ENCODE data around the gene ARHGEF4. TPM values are rescaled to one million over a fixed set of nuclear protein-coding genes. Genes with fewer than 3 reads are reported as not detected.

The ARHGEF4 gene
- total RNA-seq, 1 experiment from 2014 or later = 0.80 TPM

DNA sequence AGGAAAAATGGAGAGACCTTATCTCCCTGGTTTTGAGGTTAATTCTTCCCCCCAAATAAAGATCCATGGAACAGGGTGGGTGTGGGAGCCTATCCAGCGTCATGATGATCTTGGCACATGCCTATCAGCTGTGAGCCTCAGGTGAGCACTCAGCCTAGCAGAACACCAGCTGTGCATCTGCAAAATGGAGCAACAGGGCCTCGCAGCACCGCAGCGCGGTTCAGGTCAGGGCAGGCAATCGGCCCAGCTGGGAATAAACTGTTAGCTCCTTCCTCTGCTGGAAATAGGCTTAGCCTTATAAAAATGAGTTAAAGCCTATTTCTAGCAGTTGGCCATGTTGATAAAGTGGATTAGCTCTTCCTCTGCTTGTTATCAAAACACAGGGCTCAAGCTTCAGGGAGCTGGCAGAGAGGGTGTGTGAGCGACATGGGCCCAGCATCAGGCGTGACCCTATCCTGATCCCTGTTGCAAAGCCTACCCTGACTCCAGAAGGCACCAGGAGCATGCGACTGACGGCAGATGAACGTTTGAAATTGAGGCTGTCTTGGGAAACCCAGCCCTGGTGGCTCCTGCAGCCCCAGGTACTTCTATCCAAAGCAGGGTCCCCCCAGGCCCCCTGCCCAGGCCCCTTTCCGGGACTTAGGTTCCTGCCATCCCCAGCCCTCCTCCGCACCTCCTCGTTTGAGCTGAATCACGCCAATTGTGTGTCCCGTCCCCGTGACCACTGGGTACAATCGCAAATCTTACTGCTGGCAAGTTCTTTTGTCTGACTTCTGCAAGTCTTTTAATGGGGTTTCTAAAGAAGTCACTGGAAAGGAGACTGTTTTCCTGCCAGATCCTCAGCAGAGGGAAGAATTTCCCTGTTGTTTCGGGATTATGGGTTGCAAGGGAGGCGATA, 35.4 kb downstream of the ARHGEF4 start:
- intact Hi-C loops (cut with micrococcal nuclease; ENCODE audit: unreplicated experiment) = no loop called here
- ChIA-PET POLR2A (no interaction called here), CTCF (interaction anchor here (0.9 to 1.0 kb wide), 2 partner anchors 70 to 75 kb away, joined by 3 to 4 read pairs; no protein-coding TSS in a partner anchor)
- no peaks in the 10 kb centered on the region for H3K9me3 ChIP-seq (ENCODE audit: control insufficient read depth, insufficient read depth, low read depth, low read length)
- ATAC-seq (no peak), DNase-seq (ENCODE audit: low read depth, low spot score) (no peak)
- H3K36me3 ChIP-seq (ENCODE audit: control insufficient read depth, insufficient read depth, low read length) = no peaks in the 10 kb centered on the region
- H3K27me3 ChIP-seq (ENCODE audit: control insufficient read depth, insufficient read depth, low read length) = no peaks in the 10 kb centered on the region
- TF ChIP-seq TCF7L2 (IDR thresholded peaks at IDR 0.05; ENCODE audit: low read depth, low read length) (no peak), SIN3A (IDR thresholded peaks at IDR 0.05; ENCODE audit: borderline replicate concordance, insufficient read depth, low read depth, low read length) (no peak), REST (IDR thresholded peaks at IDR 0.05; ENCODE audit: insufficient read depth in 1 of 2, low read depth in 2 of 2, low read length in 1 of 2) (no peak), POLR2AphosphoS5 (IDR thresholded peaks at IDR 0.05; ENCODE audit: low read depth, low read length) (no peak)
- TF ChIP-seq, protein P1, sequence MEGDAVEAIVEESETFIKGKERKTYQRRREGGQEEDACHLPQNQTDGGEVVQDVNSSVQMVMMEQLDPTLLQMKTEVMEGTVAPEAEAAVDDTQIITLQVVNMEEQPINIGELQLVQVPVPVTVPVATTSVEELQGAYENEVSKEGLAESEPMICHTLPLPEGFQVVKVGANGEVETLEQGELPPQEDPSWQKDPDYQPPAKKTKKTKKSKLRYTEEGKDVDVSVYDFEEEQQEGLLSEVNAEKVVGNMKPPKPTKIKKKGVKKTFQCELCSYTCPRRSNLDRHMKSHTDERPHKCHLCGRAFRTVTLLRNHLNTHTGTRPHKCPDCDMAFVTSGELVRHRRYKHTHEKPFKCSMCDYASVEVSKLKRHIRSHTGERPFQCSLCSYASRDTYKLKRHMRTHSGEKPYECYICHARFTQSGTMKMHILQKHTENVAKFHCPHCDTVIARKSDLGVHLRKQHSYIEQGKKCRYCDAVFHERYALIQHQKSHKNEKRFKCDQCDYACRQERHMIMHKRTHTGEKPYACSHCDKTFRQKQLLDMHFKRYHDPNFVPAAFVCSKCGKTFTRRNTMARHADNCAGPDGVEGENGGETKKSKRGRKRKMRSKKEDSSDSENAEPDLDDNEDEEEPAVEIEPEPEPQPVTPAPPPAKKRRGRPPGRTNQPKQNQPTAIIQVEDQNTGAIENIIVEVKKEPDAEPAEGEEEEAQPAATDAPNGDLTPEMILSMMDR (IDR thresholded peaks at IDR 0.05) = no peak
- in situ Hi-C loops (cut with HindIII; ENCODE audit: low pct_unique_long_range_greater_than_20kb, low sequenced_read_pairs) = no loop called here
- BruUV-seq (replicated peaks) = no TSS peak
- H3K4me1 ChIP-seq (ENCODE audit: control insufficient read depth, insufficient read depth, low read length) = no peaks in the 10 kb centered on the region
- no peak overlapping the region for H3K4me3 ChIP-seq (ENCODE audit: low read depth in 2 of 2, low read length in 2 of 2)
- H3K27ac ChIP-seq (ENCODE audit: low read length) = no peak overlapping the region

GRCh38 chr2:130872741-130873125, 36.0 kb downstream of the ARHGEF4 start:
- TF ChIP-seq, protein P1 (IDR thresholded peaks at IDR 0.05) = no peak
- TF ChIP-seq TCF7L2 (IDR thresholded peaks at IDR 0.05; ENCODE audit: low read depth, low read length) = no peak
- TF ChIP-seq REST (IDR thresholded peaks at IDR 0.05; ENCODE audit: insufficient read depth in 1 of 2, low read depth in 2 of 2, low read length in 1 of 2) = no peak
- no peak for TF ChIP-seq POLR2AphosphoS5 (IDR thresholded peaks at IDR 0.05; ENCODE audit: low read depth, low read length)
- no peak for TF ChIP-seq SIN3A (IDR thresholded peaks at IDR 0.05; ENCODE audit: borderline replicate concordance, insufficient read depth, low read depth, low read length)
- in situ Hi-C loops (cut with HindIII; ENCODE audit: low pct_unique_long_range_greater_than_20kb, low sequenced_read_pairs) (no loop called here), intact Hi-C loops (cut with micrococcal nuclease; ENCODE audit: unreplicated experiment) (loop anchor here (1.0 kb wide), 1 partner anchor 75 kb away; no protein-coding TSS in a partner anchor)
- DNase-seq (ENCODE audit: low read depth, low spot score) (no peak), ATAC-seq (0 out of 2 replicates have a peak, but pooled peaks have one; percentile 19)
- Histone ChIP-seq H3K4me3 (ENCODE audit: low read depth in 2 of 2, low read length in 2 of 2) (no peak overlapping the region), H3K27me3 (ENCODE audit: control insufficient read depth, insufficient read depth, low read length) (no peaks in the 10 kb centered on the region), H3K36me3 (ENCODE audit: control insufficient read depth, insufficient read depth, low read length) (no peaks in the 10 kb centered on the region), H3K9me3 (ENCODE audit: control insufficient read depth, insufficient read depth, low read depth, low read length) (no peaks in the 10 kb centered on the region), H3K4me1 (ENCODE audit: control insufficient read depth, insufficient read depth, low read length) (no peaks in the 10 kb centered on the region), H3K27ac (ENCODE audit: low read length) (no peak overlapping the region)
- BruUV-seq (replicated peaks) = no TSS peak
- CTCF ChIA-PET = interaction anchor here (0.6 to 0.9 kb wide), 2 partner anchors 70 to 261 kb away, joined by 3 to 4 read pairs; no protein-coding TSS in a partner anchor
- POLR2A ChIA-PET = no interaction called here
